Neutrophil (primary cell): ENCODE results near the gene PRKG1.

Source experiments
- H3K27ac ChIP-seq: fragments of 200-600 bp; sonication (generic); 2 replicates; pipeline ENCODE4 v1.5.1; 2016; ENCODE audit warnings: mild to moderate bottlenecking, moderate library complexity
- H3K27me3 ChIP-seq: fragments of 200-600 bp; sonication (generic); 2 replicates; pipeline ENCODE4 v1.6.0; 2016; ENCODE audit warnings: mild to moderate bottlenecking
- H3K36me3 ChIP-seq: fragments of 200-600 bp; sonication (generic); 2 replicates; pipeline ENCODE4 v1.5.1; 2017
- H3K4me1 ChIP-seq, 2 experiments: fragments of 200-600 bp in 1 of 2; sonication (generic) in 1 of 2; 1 replicate in 1 of 2; 2 replicates in 1 of 2; pipeline versions ENCODE4 v1.5.1 to v1.6.1; 2013 to 2016; ENCODE audit warnings: low read depth in 1 of 2, low read length in 1 of 2, mild to moderate bottlenecking in 1 of 2, moderate library complexity in 1 of 2; ENCODE audit not compliant: control insufficient read depth in 1 of 2, insufficient read depth in 1 of 2
- H3K4me3 ChIP-seq, 2 experiments: fragments of 200-600 bp in 1 of 2; sonication (generic) in 1 of 2; 1 replicate in 1 of 2; 2 replicates in 1 of 2; pipeline ENCODE4 v1.5.1; 2013 to 2016; ENCODE audit warnings: low read depth in 1 of 2, low read length in 1 of 2, mild to moderate bottlenecking in 1 of 2, moderate library complexity in 1 of 2
- H3K9me3 ChIP-seq: fragments of 200-600 bp; sonication (generic); 2 replicates; pipeline ENCODE4 v1.5.1; 2016
- TF ChIP-seq, protein P1 (sequence below): fragments of 200-600 bp; sonication (generic); IDR thresholded peaks from 2 replicates; pipeline ENCODE4 v1.5.1; 2016; ENCODE audit warnings: antibody characterized with exemption

PRKG1 gene

DNA sequence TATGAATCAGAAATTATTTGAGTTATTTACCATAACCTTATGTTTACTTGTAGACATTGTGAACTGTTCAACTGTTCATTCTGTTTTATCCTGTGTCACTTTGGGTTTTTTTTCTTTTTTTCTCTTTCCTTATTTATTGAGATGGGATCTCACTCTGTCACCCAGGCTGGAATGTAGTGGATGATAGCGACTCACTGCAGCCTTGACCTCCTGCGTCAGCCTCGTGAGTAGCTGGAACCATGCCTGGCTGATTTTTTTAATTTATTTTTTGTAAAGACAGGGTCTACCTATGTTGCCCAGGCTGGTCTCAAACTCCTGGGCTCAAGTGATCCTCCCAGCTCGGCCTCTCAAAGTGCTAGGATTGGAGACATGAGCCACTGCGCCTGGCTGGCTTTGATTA is 528.0 kb downstream of the PRKG1 start:
- no peaks in the 10 kb centered on the region for H3K9me3 ChIP-seq
- H3K27me3 ChIP-seq: no peaks in the 10 kb centered on the region
- H3K36me3 ChIP-seq: no peaks in the 10 kb centered on the region
- no peaks in the 10 kb centered on the region for H3K4me1 ChIP-seq
- TF ChIP-seq, protein P1, sequence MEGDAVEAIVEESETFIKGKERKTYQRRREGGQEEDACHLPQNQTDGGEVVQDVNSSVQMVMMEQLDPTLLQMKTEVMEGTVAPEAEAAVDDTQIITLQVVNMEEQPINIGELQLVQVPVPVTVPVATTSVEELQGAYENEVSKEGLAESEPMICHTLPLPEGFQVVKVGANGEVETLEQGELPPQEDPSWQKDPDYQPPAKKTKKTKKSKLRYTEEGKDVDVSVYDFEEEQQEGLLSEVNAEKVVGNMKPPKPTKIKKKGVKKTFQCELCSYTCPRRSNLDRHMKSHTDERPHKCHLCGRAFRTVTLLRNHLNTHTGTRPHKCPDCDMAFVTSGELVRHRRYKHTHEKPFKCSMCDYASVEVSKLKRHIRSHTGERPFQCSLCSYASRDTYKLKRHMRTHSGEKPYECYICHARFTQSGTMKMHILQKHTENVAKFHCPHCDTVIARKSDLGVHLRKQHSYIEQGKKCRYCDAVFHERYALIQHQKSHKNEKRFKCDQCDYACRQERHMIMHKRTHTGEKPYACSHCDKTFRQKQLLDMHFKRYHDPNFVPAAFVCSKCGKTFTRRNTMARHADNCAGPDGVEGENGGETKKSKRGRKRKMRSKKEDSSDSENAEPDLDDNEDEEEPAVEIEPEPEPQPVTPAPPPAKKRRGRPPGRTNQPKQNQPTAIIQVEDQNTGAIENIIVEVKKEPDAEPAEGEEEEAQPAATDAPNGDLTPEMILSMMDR: no peak
- no peak overlapping the region for H3K4me3 ChIP-seq
- H3K27ac ChIP-seq: no peak overlapping the region

DNA sequence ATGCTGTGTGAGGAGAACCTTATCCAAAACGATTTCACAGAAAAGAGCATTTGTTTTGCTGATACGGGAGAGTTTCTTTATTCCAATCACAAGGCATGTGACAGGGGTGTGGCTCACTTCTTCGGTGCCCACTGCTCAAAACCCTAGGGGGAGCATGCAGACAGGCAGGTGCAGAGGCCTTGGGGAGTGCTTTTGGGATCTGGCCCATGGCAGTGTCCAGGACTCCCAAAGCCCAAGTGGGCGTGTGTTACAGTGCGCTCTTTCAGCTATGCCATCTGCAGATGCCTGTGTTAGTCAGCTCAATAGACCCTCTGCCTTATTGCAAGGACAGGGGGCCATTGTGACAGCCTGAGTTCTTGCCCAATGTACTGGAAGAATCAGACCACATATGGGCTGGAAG is 530.3 kb downstream of the PRKG1 start:
- no peak overlapping the region for H3K4me3 ChIP-seq
- no peaks in the 10 kb centered on the region for H3K36me3 ChIP-seq
- H3K9me3 ChIP-seq: no peaks in the 10 kb centered on the region
- H3K4me1 ChIP-seq: no peaks in the 10 kb centered on the region
- no peaks in the 10 kb centered on the region for H3K27me3 ChIP-seq
- TF ChIP-seq, protein P1: no peak
- no peak overlapping the region for H3K27ac ChIP-seq

DNA sequence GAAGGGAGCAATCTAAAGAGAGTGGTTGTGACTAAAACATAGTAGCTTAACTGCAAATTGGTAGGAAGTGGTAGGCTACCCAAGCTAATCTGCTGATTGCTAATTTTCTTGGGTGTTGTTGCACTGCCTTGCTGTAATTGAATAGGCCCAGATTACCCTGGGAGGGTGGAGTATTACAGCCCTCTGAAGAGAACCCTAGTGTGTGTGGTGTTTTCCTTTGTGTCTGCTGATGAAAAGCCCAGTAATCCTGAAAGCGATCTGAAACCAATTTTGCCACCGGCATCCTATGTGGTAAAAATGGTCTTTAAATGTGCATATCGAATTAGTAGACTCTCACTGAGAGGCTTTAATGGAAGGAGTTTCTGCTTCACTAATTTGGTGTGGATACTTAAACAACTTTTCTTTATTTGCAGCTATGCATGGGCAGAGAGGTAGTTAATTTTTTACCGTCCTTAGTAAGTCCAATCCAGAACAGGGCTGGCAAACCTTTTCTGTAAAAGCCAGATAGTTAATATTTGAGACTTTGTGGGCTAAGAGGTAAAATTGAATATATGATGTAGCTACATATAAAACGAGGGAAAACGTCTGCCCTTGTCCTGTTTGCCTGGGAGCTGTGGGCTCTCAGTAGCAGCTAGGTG is 532.7 kb downstream of the PRKG1 start:
- no peaks in the 10 kb centered on the region for H3K4me1 ChIP-seq
- H3K36me3 ChIP-seq: no peaks in the 10 kb centered on the region
- no peaks in the 10 kb centered on the region for H3K9me3 ChIP-seq
- no peak overlapping the region for H3K27ac ChIP-seq
- TF ChIP-seq, protein P1: no peak
- no peak overlapping the region for H3K4me3 ChIP-seq
- no peaks in the 10 kb centered on the region for H3K27me3 ChIP-seq

DNA sequence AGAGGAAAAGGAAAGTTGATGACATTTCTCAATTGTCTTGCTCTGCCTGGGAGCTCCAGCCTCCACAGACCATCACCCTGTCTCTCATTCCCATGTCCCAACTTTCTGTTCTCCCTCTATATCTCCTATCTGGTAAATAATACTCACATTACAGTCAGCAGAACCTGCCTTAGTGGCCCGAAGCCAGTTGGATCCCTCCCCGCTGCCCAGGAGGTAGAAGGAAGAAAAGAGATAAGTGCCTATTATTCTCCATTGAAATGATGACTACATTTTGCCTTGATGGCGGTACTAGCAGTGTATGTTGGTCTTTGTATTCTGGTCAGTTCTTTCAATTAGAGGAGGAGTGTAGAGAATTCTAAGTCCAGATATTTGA is 533.2 kb downstream of the PRKG1 start:
- no peaks in the 10 kb centered on the region for H3K36me3 ChIP-seq
- H3K27ac ChIP-seq: no peak overlapping the region
- no peaks in the 10 kb centered on the region for H3K27me3 ChIP-seq
- H3K4me1 ChIP-seq: no peaks in the 10 kb centered on the region
- TF ChIP-seq, protein P1: no peak
- H3K4me3 ChIP-seq: no peak overlapping the region
- H3K9me3 ChIP-seq: no peaks in the 10 kb centered on the region

DNA sequence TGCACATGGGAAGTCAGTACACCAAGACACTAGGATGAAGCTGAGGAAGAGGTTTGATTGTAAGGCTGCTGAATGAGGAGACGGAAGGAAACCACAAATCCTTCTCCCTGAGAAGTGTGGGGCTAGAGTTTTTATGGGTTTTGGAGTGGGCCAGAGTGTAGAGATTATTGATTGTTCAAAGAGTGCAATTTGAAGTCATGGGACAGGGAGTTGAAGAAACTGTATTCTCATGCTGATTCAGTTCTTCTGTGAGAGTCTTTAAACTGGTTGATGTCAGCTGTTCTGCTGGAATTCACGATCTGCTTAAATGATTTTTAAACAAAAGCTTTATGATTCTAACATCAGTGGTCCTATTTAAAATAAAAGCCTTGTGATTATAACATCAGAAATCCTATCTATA is 533.9 kb downstream of the PRKG1 start:
- TF ChIP-seq, protein P1: no peak
- H3K9me3 ChIP-seq: no peaks in the 10 kb centered on the region

More for the DNA sequence above, 533.9 kb downstream of the PRKG1 start:
- Histone ChIP-seq H3K27me3 (no peaks in the 10 kb centered on the region), H3K4me3 (no peak overlapping the region), H3K4me1 (no peaks in the 10 kb centered on the region), H3K27ac (no peak overlapping the region), H3K36me3 (no peaks in the 10 kb centered on the region)
